Liver (tissue), 9 donors: ENCODE measurements around the gene SUGCT. TPM values are rescaled to one million over a fixed set of nuclear protein-coding genes. Genes with fewer than 3 reads are reported as not detected.

Experiments
- DNase-seq: peaks from one replicate; pipeline ENCODE4 v3.0.0-alpha.2; 2017; ENCODE audit warnings: low spot score
- H3K27ac ChIP-seq, 2 donors: one replicate each; pipeline ENCODE4 v1.7.0; 2013; ENCODE audit warnings: inconsistent platforms in 2 of 2, low read length in 2 of 2, control low read depth in 1 of 2, low read depth in 1 of 2, mild to moderate bottlenecking in 1 of 2
- H3K27me3 ChIP-seq, 4 donors: one replicate each; pipeline versions ENCODE4 v1.6.1 to v1.7.0; 2013; ENCODE audit warnings: low read length in 3 of 4, inconsistent platforms in 1 of 4, mild to moderate bottlenecking in 1 of 4, moderate library complexity in 1 of 4; ENCODE audit not compliant: control insufficient read depth in 4 of 4, insufficient read depth in 4 of 4
- H3K36me3 ChIP-seq, 4 donors: one replicate each; pipeline versions ENCODE4 v1.6.1 to v1.7.0; 2013; ENCODE audit warnings: low read length in 3 of 4, mild to moderate bottlenecking in 3 of 4, low read depth in 1 of 4, moderate library complexity in 1 of 4; ENCODE audit not compliant: control insufficient read depth in 4 of 4, insufficient read depth in 3 of 4
- H3K4me1 ChIP-seq, 4 donors: one replicate each; pipeline versions ENCODE4 v1.6.1 to v1.7.0; 2013; ENCODE audit warnings: low read length in 3 of 4, mild to moderate bottlenecking in 3 of 4, moderate library complexity in 1 of 4; ENCODE audit not compliant: control insufficient read depth in 4 of 4, insufficient read depth in 4 of 4
- H3K4me3 ChIP-seq, 3 donors: one replicate each; pipeline versions ENCODE4 v1.6.1 to v1.7.0; 2013; ENCODE audit warnings: low read length in 3 of 3, control low read depth in 1 of 3, low read depth in 1 of 3, mild to moderate bottlenecking in 1 of 3
- H3K9ac ChIP-seq, 2 donors: one replicate each; pipeline ENCODE4 v1.7.0; 2013; ENCODE audit warnings: low read length in 2 of 2, mild to moderate bottlenecking in 2 of 2, moderate library complexity in 2 of 2, control low read depth in 1 of 2, low read depth in 1 of 2
- H3K9me3 ChIP-seq, 4 donors: one replicate each; pipeline versions ENCODE4 v1.6.1 to v1.7.0; 2013; ENCODE audit warnings: low read length in 3 of 4; ENCODE audit not compliant: control insufficient read depth in 4 of 4
- EGR1 ChIP-seq, 2 donors: IDR thresholded peaks; 2 replicates each; pipeline ENCODE4 v1.6.1; 2016 to 2018; ENCODE audit warnings: antibody characterized with exemption in 2 of 2, low read depth in 2 of 2
- FOXA1 ChIP-seq: IDR thresholded peaks from 2 replicates; pipeline ENCODE4 v1.6.1; 2016; ENCODE audit warnings: antibody characterized with exemption
- FOXA2 ChIP-seq: IDR thresholded peaks from 2 replicates; pipeline ENCODE4 v1.6.1; 2016; ENCODE audit warnings: antibody characterized with exemption
- GABPA ChIP-seq, 2 donors: IDR thresholded peaks in 1 of 2; conservative IDR thresholded peaks in 1 of 2; 2 replicates each; pipeline ENCODE4 v1.6.1; 2016; ENCODE audit warnings: antibody characterized with exemption in 2 of 2, mild to moderate bottlenecking in 1 of 2, moderate library complexity in 1 of 2
- HNF4A ChIP-seq, 2 donors: conservative IDR thresholded peaks; 2 replicates each; pipeline ENCODE4 v1.6.1; 2016; ENCODE audit warnings: antibody characterized with exemption in 2 of 2, mild to moderate bottlenecking in 2 of 2
- HNF4G ChIP-seq: IDR thresholded peaks from 2 replicates; pipeline ENCODE4 v1.6.1; 2016; ENCODE audit warnings: antibody characterized with exemption
- JUND ChIP-seq, 2 donors: IDR thresholded peaks; 2 replicates each; pipeline ENCODE4 v1.6.1; 2016; ENCODE audit warnings: antibody characterized with exemption in 2 of 2
- NR2F2 ChIP-seq: IDR thresholded peaks from 2 replicates; pipeline ENCODE4 v1.6.1; 2016; ENCODE audit warnings: antibody characterized with exemption
- RAD21 ChIP-seq, 2 donors: IDR thresholded peaks; 2 replicates each; pipeline ENCODE4 v1.6.1; 2016; ENCODE audit warnings: antibody characterized with exemption in 2 of 2, mild to moderate bottlenecking in 2 of 2
- RXRA ChIP-seq, 2 donors: IDR thresholded peaks; 2 replicates each; pipeline ENCODE4 v1.6.1; 2017 to 2018; ENCODE audit warnings: antibody characterized with exemption in 2 of 2, mild to moderate bottlenecking in 1 of 2
- TAF1 ChIP-seq: conservative IDR thresholded peaks from 2 replicates; pipeline ENCODE4 v1.6.1; 2016; ENCODE audit warnings: antibody characterized with exemption, mild to moderate bottlenecking
- YY1 ChIP-seq: IDR thresholded peaks from 2 replicates; pipeline ENCODE4 v1.6.1; 2016; ENCODE audit warnings: antibody characterized with exemption, mild to moderate bottlenecking
- WGBS: extraction: QIAGEN DNeasy Blood & Tissue Kit; methylation state at CpG from one replicate; pipeline ENCODE4 v1.1.7; 2013; 5-methylcytosine and 5-hydroxymethylcytosine counted together
- polyA plus RNA-seq, 2 donors: library from polyadenylated mRNA; stranded (reverse) in 1 of 2; unstranded in 1 of 2; fragments of 200-250 nt in 1 of 2; fragments of >200 nt in 1 of 2; fragmentation: Nextera tagmentation in 1 of 2; extraction: Ambion mirVana in 1 of 2; gene quantifications; one replicate each; pipeline versions ENCODE4 v1.2.1 to v1.2.3, GENCODE V29; 2013 to 2015
- total RNA-seq, 2 donors: library from RNA; depleted of rRNA; stranded (reverse); fragments of >200 nt; gene quantifications; one replicate each; pipeline ENCODE4 v1.2.3, GENCODE V29; 2014
- TF ChIP-seq, protein P1 (sequence below): IDR thresholded peaks from 2 replicates; pipeline ENCODE4 v1.6.1; 2016; ENCODE audit warnings: antibody characterized with exemption, mild to moderate bottlenecking
- TF ChIP-seq, protein P2 (sequence below): IDR thresholded peaks from 2 replicates; pipeline ENCODE4 v1.6.1; 2016; ENCODE audit warnings: antibody characterized with exemption
- TF ChIP-seq, protein P3 (sequence below): IDR thresholded peaks from 2 replicates; pipeline ENCODE4 v1.6.1; 2016; ENCODE audit warnings: antibody characterized with exemption
- TF ChIP-seq, protein P4 (sequence below): fragments of 150-350 bp; IDR thresholded peaks from 2 replicates; pipeline ENCODE4 v1.5.1; 2017; ENCODE audit warnings: improper control_type of control experiment, low read depth, low read length; ENCODE audit not compliant: missing input control
- TF ChIP-seq, protein P5 (sequence below): IDR thresholded peaks from 2 replicates; pipeline ENCODE4 v1.6.1; 2016; ENCODE audit warnings: antibody characterized with exemption
- donor health status: healthy.
- donor health status: healthy.
- donor health status: healthy.
- donor health status: healthy.
- donor health status: healthy.

SUGCT gene
- total and polyA plus RNA-seq, 4 donors = 6.2 to 11.9 (median 9.9) TPM

DNA sequence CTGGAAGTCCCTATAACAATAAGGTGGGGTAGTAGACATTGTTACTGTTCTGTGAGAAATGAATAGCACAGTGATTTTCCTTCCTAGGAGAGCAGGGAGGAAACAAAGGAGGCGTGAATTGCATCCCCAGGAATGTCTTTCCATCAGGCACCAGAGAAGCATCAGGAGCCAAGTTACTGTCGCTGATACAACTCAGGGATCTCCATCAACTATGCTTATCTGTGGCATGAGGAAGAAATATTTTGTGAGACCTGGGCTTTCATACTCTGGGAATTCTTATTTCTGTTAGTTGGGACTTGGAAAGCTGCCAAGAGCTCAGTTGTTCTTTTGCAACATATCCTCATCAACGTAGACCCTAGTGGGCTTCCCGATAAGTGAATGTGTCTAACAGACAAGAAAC, 622.3 kb downstream of the SUGCT start:
- TF ChIP-seq NR2F2 = no peak
- no peak for TF ChIP-seq FOXA2
- no peak for TF ChIP-seq HNF4A (conservative IDR thresholded peaks at IDR 0.05)
- TF ChIP-seq RAD21 (IDR thresholded peaks at IDR 0.05) = no peak
- TF ChIP-seq EGR1 (IDR thresholded peaks at IDR 0.05; ENCODE audit: low read depth in 2 of 2) = no peak
- TF ChIP-seq RXRA (IDR thresholded peaks at IDR 0.05) = no peak
- TF ChIP-seq, protein P1, sequence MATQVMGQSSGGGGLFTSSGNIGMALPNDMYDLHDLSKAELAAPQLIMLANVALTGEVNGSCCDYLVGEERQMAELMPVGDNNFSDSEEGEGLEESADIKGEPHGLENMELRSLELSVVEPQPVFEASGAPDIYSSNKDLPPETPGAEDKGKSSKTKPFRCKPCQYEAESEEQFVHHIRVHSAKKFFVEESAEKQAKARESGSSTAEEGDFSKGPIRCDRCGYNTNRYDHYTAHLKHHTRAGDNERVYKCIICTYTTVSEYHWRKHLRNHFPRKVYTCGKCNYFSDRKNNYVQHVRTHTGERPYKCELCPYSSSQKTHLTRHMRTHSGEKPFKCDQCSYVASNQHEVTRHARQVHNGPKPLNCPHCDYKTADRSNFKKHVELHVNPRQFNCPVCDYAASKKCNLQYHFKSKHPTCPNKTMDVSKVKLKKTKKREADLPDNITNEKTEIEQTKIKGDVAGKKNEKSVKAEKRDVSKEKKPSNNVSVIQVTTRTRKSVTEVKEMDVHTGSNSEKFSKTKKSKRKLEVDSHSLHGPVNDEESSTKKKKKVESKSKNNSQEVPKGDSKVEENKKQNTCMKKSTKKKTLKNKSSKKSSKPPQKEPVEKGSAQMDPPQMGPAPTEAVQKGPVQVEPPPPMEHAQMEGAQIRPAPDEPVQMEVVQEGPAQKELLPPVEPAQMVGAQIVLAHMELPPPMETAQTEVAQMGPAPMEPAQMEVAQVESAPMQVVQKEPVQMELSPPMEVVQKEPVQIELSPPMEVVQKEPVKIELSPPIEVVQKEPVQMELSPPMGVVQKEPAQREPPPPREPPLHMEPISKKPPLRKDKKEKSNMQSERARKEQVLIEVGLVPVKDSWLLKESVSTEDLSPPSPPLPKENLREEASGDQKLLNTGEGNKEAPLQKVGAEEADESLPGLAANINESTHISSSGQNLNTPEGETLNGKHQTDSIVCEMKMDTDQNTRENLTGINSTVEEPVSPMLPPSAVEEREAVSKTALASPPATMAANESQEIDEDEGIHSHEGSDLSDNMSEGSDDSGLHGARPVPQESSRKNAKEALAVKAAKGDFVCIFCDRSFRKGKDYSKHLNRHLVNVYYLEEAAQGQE = no peak
- TF ChIP-seq YY1 = no peak
- TF ChIP-seq, protein P2, sequence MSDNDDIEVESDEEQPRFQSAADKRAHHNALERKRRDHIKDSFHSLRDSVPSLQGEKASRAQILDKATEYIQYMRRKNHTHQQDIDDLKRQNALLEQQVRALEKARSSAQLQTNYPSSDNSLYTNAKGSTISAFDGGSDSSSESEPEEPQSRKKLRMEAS = no peak
- TF ChIP-seq HNF4G = no peak
- no peak for TF ChIP-seq JUND (IDR thresholded peaks at IDR 0.05)
- TF ChIP-seq, protein P3, sequence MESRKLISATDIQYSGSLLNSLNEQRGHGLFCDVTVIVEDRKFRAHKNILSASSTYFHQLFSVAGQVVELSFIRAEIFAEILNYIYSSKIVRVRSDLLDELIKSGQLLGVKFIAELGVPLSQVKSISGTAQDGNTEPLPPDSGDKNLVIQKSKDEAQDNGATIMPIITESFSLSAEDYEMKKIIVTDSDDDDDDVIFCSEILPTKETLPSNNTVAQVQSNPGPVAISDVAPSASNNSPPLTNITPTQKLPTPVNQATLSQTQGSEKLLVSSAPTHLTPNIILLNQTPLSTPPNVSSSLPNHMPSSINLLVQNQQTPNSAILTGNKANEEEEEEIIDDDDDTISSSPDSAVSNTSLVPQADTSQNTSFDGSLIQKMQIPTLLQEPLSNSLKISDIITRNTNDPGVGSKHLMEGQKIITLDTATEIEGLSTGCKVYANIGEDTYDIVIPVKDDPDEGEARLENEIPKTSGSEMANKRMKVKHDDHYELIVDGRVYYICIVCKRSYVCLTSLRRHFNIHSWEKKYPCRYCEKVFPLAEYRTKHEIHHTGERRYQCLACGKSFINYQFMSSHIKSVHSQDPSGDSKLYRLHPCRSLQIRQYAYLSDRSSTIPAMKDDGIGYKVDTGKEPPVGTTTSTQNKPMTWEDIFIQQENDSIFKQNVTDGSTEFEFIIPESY = no peak
- TF ChIP-seq TAF1 = no peak
- H3K36me3 ChIP-seq = no peaks in the 10 kb centered on the region
- H3K27ac ChIP-seq = peak overlapping the region; percentile 14 to 62
- WGBS = 63% methylated on average over 4 of the region's 4 CpGs
- H3K27me3 ChIP-seq = no peaks in the 10 kb centered on the region
- H3K4me3 ChIP-seq = no peak overlapping the region
- no peaks in the 10 kb centered on the region for H3K9me3 ChIP-seq
- peaks cover 11 to 55% (median 50%) of the 10 kb centered on the region in 4 donors for H3K4me1 ChIP-seq
- no peak overlapping the region for H3K9ac ChIP-seq
- DNase-seq = no peak

DNA sequence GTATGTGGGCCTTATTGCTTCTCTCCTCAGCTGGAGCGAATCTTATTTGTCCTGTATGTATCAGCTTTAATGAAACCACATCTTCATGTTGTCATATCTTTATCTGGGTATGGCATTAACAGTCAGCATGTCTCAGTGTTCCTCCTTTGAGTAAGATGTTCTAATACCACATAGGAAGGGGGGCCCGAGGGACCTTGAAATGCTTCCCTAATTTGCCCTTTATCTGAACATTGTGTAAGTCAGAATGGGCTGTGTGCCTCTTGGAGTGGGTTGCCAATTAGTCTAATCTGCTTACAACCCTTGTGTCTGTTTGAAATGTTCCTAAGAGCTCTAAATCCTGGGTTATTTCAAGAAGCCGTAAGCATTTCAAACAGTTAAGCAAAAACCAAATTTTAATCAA, 623.8 kb downstream of the SUGCT start:
- Histone ChIP-seq H3K36me3 (no peaks in the 10 kb centered on the region), H3K9ac (no peak overlapping the region), H3K27ac (peak overlapping the region in 1 of 2 donors; percentile 21), H3K9me3 (no peaks in the 10 kb centered on the region), H3K4me1 (peaks cover 11 to 55% (median 50%) of the 10 kb centered on the region in 4 donors), H3K27me3 (no peaks in the 10 kb centered on the region), H3K4me3 (no peak overlapping the region)
- TF ChIP-seq, protein P3 = no peak
- TF ChIP-seq RAD21 (IDR thresholded peaks at IDR 0.05) (no peak), FOXA2 (no peak), FOXA1 (no peak), JUND (IDR thresholded peaks at IDR 0.05) (no peak), GABPA (IDR thresholded peaks at IDR 0.05 in 1 of 2, conservative IDR thresholded peaks at IDR 0.05 in 1 of 2) (no peak), EGR1 (IDR thresholded peaks at IDR 0.05; ENCODE audit: low read depth in 2 of 2) (no peak), NR2F2 (no peak), RXRA (IDR thresholded peaks at IDR 0.05) (no peak)
- TF ChIP-seq, protein P4, sequence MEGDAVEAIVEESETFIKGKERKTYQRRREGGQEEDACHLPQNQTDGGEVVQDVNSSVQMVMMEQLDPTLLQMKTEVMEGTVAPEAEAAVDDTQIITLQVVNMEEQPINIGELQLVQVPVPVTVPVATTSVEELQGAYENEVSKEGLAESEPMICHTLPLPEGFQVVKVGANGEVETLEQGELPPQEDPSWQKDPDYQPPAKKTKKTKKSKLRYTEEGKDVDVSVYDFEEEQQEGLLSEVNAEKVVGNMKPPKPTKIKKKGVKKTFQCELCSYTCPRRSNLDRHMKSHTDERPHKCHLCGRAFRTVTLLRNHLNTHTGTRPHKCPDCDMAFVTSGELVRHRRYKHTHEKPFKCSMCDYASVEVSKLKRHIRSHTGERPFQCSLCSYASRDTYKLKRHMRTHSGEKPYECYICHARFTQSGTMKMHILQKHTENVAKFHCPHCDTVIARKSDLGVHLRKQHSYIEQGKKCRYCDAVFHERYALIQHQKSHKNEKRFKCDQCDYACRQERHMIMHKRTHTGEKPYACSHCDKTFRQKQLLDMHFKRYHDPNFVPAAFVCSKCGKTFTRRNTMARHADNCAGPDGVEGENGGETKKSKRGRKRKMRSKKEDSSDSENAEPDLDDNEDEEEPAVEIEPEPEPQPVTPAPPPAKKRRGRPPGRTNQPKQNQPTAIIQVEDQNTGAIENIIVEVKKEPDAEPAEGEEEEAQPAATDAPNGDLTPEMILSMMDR = no peak
- TF ChIP-seq, protein P5, sequence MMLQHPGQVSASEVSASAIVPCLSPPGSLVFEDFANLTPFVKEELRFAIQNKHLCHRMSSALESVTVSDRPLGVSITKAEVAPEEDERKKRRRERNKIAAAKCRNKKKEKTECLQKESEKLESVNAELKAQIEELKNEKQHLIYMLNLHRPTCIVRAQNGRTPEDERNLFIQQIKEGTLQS = no peak
- WGBS = 52% methylated on average over 3 of the region's 3 CpGs
- DNase-seq = no peak
